HepG2 (cell line): ENCODE data around the gene ATXN1L. TPM values are rescaled to one million over a fixed set of nuclear protein-coding genes. Genes with fewer than 3 reads are reported as not detected.

Experiments used
- CBX2 ChIP-seq, 2 experiments: fragments of 200-600 bp in 1 of 2; sonication (generic); formaldehyde crosslinking in 1 of 2; IDR thresholded peaks; 2 replicates each; pipeline versions ENCODE4 v1.7.0 to v1.8.1; 2018 to 2022; ENCODE audit warnings: low read depth in 2 of 2, low read length in 1 of 2, mild to moderate bottlenecking in 1 of 2, missing genetic modification reagents in 1 of 2
- CC2D1A ChIP-seq: sonication (generic); formaldehyde crosslinking; IDR thresholded peaks from 2 replicates; pipeline ENCODE4 v1.8.1; 2023; ENCODE audit warnings: mild to moderate bottlenecking, missing genetic modification reagents
- ETV6 ChIP-seq: sonication (generic); formaldehyde crosslinking; conservative IDR thresholded peaks from 2 replicates; pipeline ENCODE4 v1.4.0; 2020; ENCODE audit warnings: missing genetic modification reagents
- EZH2 ChIP-seq: conservative IDR thresholded peaks from 2 replicates; pipeline ENCODE4 v1.6.1; 2012; ENCODE audit warnings: mild to moderate bottlenecking, low read depth, low read length, moderate library complexity
- FOXP1 ChIP-seq, 2 experiments: fragments of 450-650 bp in 1 of 2; IDR thresholded peaks; 2 replicates each; pipeline ENCODE4 v1.6.1; 2017 to 2018; ENCODE audit warnings: antibody characterized with exemption in 1 of 2
- HNRNPH1 ChIP-seq: fragments of 200-400 bp; formaldehyde crosslinking; optimal IDR thresholded peaks from 2 replicates; pipeline ENCODE3; 2017; ENCODE audit warnings: mild to moderate bottlenecking, low read depth, low read length
- HNRNPK ChIP-seq: fragments of 200-400 bp; formaldehyde crosslinking; IDR thresholded peaks from 2 replicates; pipeline ENCODE4 v1.6.1; 2018; ENCODE audit warnings: low read length, low read depth, moderate library complexity, mild to moderate bottlenecking; ENCODE audit not compliant: poor library complexity, severe bottlenecking
- MAF1 ChIP-seq: sonication (generic); formaldehyde crosslinking; IDR thresholded peaks from 2 replicates; pipeline ENCODE4 v1.5.0; 2020; ENCODE audit warnings: missing genetic modification reagents, borderline replicate concordance
- MXI1 ChIP-seq: IDR thresholded peaks from 3 replicates; pipeline ENCODE4 v1.6.1; 2012; ENCODE audit warnings: low read depth, low read length, inconsistent platforms, borderline replicate concordance
- NCOA5 ChIP-seq: sonication (generic); formaldehyde crosslinking; IDR thresholded peaks from 2 replicates; pipeline ENCODE4 v1.4.0; 2020; ENCODE audit warnings: missing genetic modification reagents
- PHF21A ChIP-seq: sonication (generic); formaldehyde crosslinking; IDR thresholded peaks from 2 replicates; pipeline ENCODE4 v1.5.0; 2020; ENCODE audit warnings: mild to moderate bottlenecking, missing genetic modification reagents
- SP4 ChIP-seq: sonication (generic); formaldehyde crosslinking; IDR thresholded peaks from 2 replicates; pipeline ENCODE4 v1.8.1; 2023; ENCODE audit warnings: mild to moderate bottlenecking, missing genetic modification reagents
- SRF ChIP-seq: IDR thresholded peaks from 2 replicates; pipeline ENCODE4 v1.6.1; 2011; ENCODE audit warnings: mild to moderate bottlenecking, low read depth, low read length, moderate library complexity
- ZBTB21 ChIP-seq: sonication (generic); formaldehyde crosslinking; IDR thresholded peaks from 2 replicates; pipeline ENCODE4 v1.4.0; 2020; ENCODE audit warnings: missing genetic modification reagents
- ZFY ChIP-seq: sonication (generic); formaldehyde crosslinking; IDR thresholded peaks from 2 replicates; pipeline ENCODE4 v1.4.0; 2020; ENCODE audit warnings: missing genetic modification reagents
- ZNF30 ChIP-seq: sonication (generic); formaldehyde crosslinking; IDR thresholded peaks from 2 replicates; pipeline ENCODE4 v1.5.0; 2020; ENCODE audit warnings: mild to moderate bottlenecking, missing genetic modification reagents
- polyA plus RNA-seq, 8 experiments: library from polyadenylated mRNA; depleted of rRNA in 3 of 8; stranded (reverse) in 7 of 8; unstranded in 1 of 8; fragments of >200 nt; fragmentation: Illumina TruSeq in 4 of 8; extraction: Trizol in 4 of 8; gene quantifications; 2 replicates each; pipeline versions ENCODE4 v1.2.1 to v1.2.3, GENCODE V29; 2011 to 2016; ENCODE audit warnings: low read depth in 4 of 8, missing spikeins in 1 of 8, mixed read lengths in 1 of 8; ENCODE audit not compliant: insufficient read depth in 1 of 8
- total RNA-seq, 5 experiments: library from RNA; depleted of rRNA; stranded (reverse); fragments of >200 nt; fragmentation: Illumina TruSeq; extraction: Trizol; gene quantifications; 2 replicates each; pipeline ENCODE4 v1.2.3, GENCODE V29; 2016; ENCODE audit warnings: low read depth in 1 of 5
- TF ChIP-seq, protein P1 (sequence below): sonication (generic); formaldehyde crosslinking; IDR thresholded peaks from 2 replicates; pipeline ENCODE4 v1.8.1; 2023; ENCODE audit warnings: mild to moderate bottlenecking, inconsistent platforms, moderate library complexity, missing genetic modification reagents, borderline replicate concordance
- TF ChIP-seq, protein P2 (sequence below): sonication (generic); formaldehyde crosslinking; IDR thresholded peaks from 2 replicates; pipeline ENCODE4 v1.4.0; 2020; ENCODE audit warnings: mild to moderate bottlenecking, missing genetic modification reagents
- TF ChIP-seq, protein P3 (sequence below): sonication (generic); formaldehyde crosslinking; IDR thresholded peaks from 2 replicates; pipeline ENCODE4 v1.4.0; 2020; ENCODE audit warnings: missing genetic modification reagents
- TF ChIP-seq, protein P4 (sequence below): sonication (generic); formaldehyde crosslinking; conservative IDR thresholded peaks from 2 replicates; pipeline ENCODE4 v1.4.0; 2020; ENCODE audit warnings: missing genetic modification reagents

The ATXN1L gene
- total and polyA plus RNA-seq, 2 of the 13 experiments (the other 11 are each of a cell fraction or from before 2014, with no cell fraction given): 20.0 to 22.4 TPM

DNA sequence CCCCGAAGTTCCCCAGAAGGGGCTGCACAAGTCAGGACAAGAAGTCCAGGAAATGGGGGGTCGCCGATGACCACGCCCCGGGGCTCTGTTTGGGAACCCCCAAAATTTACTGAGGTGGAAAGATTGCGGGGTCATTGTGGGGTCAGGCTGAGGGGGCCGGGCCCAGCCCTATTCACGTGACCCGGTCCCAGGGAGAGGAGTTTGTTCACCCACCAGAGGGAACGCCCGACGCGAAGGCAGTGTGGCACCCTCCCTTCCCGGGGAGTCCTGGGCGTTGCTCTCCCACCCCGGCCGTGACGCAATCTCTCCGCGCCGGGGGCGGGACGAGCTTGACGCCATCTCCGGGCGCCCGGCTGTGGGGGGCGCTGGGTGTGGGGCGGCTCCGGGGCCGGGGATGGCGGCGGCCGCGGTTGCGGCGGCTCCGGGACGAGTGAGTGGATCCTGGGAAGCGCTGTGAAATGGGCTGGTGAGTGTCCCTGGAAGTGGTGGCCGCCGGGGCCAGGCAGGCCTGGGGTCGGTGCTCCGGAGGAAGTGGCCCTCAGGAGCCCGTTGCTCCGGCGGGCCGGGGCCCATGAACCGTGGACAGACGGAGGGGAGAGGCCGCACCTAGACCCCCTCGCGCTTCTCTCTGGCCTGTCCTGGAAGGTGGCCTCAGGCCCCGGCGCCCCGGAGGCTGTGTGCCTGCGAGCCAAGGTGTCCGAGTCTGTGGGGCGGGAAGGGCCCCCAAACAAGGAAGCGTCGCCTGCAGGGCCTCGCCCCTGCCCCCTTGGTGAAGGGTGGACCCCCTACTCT, at the start of gene ATXN1L (continued):
- TF ChIP-seq, protein P1, sequence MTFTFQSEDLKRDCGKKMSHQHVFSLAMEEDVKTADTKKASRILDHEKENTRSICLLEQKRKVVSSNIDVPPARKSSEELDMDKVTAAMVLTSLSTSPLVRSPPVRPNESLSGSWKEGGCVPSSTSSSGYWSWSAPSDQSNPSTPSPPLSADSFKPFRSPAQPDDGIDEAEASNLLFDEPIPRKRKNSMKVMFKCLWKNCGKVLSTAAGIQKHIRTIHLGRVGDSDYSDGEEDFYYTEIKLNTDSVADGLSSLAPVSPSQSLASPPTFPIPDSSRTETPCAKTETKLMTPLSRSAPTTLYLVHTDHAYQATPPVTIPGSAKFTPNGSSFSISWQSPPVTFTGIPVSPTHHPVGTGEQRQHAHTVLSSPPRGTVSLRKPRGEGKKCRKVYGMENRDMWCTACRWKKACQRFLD: 0 out of 2 replicates have a peak, but pooled peaks have one; percentile 46
- TF ChIP-seq HNRNPH1: peak; percentile 87
- TF ChIP-seq SRF: peak; percentile 90
- peak; percentile 63 for TF ChIP-seq HNRNPK
- TF ChIP-seq ZNF30 (CRISPR knock-in tag): no peak
- no peak for TF ChIP-seq NCOA5 (CRISPR knock-in tag)
- TF ChIP-seq CBX2 (IDR thresholded peaks at IDR 0.05; ENCODE audit: low read depth, low read length): no peak
- TF ChIP-seq CBX2 (CRISPR knock-in tag; IDR thresholded peaks at IDR 0.05; ENCODE audit: low read depth): no peak
- no peak for TF ChIP-seq FOXP1 (IDR thresholded peaks at IDR 0.05)
- TF ChIP-seq FOXP1 (CRISPR knock-in tag; IDR thresholded peaks at IDR 0.05): peak; percentile 27; the same call in 1 of the 2 replicates
- TF ChIP-seq SP4 (CRISPR knock-in tag): peak; percentile 100
- 0 out of 2 replicates have a peak, but pooled peaks have one; percentile 28 for TF ChIP-seq ETV6 (CRISPR knock-in tag)
- TF ChIP-seq ZFY: peak; percentile 94
- TF ChIP-seq, protein P2, sequence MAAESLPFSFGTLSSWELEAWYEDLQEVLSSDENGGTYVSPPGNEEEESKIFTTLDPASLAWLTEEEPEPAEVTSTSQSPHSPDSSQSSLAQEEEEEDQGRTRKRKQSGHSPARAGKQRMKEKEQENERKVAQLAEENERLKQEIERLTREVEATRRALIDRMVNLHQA (CRISPR knock-in tag): no peak
- TF ChIP-seq PHF21A (CRISPR knock-in tag): peak; percentile 43; the same call in 1 of the 2 replicates
- TF ChIP-seq, protein P3, sequence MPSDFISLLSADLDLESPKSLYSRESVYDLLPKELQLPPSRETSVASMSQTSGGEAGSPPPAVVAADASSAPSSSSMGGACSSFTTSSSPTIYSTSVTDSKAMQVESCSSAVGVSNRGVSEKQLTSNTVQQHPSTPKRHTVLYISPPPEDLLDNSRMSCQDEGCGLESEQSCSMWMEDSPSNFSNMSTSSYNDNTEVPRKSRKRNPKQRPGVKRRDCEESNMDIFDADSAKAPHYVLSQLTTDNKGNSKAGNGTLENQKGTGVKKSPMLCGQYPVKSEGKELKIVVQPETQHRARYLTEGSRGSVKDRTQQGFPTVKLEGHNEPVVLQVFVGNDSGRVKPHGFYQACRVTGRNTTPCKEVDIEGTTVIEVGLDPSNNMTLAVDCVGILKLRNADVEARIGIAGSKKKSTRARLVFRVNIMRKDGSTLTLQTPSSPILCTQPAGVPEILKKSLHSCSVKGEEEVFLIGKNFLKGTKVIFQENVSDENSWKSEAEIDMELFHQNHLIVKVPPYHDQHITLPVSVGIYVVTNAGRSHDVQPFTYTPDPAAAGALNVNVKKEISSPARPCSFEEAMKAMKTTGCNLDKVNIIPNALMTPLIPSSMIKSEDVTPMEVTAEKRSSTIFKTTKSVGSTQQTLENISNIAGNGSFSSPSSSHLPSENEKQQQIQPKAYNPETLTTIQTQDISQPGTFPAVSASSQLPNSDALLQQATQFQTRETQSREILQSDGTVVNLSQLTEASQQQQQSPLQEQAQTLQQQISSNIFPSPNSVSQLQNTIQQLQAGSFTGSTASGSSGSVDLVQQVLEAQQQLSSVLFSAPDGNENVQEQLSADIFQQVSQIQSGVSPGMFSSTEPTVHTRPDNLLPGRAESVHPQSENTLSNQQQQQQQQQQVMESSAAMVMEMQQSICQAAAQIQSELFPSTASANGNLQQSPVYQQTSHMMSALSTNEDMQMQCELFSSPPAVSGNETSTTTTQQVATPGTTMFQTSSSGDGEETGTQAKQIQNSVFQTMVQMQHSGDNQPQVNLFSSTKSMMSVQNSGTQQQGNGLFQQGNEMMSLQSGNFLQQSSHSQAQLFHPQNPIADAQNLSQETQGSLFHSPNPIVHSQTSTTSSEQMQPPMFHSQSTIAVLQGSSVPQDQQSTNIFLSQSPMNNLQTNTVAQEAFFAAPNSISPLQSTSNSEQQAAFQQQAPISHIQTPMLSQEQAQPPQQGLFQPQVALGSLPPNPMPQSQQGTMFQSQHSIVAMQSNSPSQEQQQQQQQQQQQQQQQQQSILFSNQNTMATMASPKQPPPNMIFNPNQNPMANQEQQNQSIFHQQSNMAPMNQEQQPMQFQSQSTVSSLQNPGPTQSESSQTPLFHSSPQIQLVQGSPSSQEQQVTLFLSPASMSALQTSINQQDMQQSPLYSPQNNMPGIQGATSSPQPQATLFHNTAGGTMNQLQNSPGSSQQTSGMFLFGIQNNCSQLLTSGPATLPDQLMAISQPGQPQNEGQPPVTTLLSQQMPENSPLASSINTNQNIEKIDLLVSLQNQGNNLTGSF (CRISPR knock-in tag): no peak; the same call in 1 of the 2 replicates
- TF ChIP-seq EZH2: no peak
- TF ChIP-seq ZBTB21 (CRISPR knock-in tag): peak; percentile 61; the same call in 1 of the 2 replicates
- peak; percentile 88; the same call in 1 of the 3 replicates for TF ChIP-seq MXI1
- TF ChIP-seq MAF1 (CRISPR knock-in tag): peak; percentile 72; the same call in 1 of the 2 replicates
- TF ChIP-seq, protein P4, sequence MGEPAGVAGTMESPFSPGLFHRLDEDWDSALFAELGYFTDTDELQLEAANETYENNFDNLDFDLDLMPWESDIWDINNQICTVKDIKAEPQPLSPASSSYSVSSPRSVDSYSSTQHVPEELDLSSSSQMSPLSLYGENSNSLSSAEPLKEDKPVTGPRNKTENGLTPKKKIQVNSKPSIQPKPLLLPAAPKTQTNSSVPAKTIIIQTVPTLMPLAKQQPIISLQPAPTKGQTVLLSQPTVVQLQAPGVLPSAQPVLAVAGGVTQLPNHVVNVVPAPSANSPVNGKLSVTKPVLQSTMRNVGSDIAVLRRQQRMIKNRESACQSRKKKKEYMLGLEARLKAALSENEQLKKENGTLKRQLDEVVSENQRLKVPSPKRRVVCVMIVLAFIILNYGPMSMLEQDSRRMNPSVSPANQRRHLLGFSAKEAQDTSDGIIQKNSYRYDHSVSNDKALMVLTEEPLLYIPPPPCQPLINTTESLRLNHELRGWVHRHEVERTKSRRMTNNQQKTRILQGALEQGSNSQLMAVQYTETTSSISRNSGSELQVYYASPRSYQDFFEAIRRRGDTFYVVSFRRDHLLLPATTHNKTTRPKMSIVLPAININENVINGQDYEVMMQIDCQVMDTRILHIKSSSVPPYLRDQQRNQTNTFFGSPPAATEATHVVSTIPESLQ (CRISPR knock-in tag): no peak; the same call in 1 of the 2 replicates
- TF ChIP-seq CC2D1A (CRISPR knock-in tag): no peak
